Measurements from ENCODE around the gene CHIA.
"Not testable (repeated sequence)": the region's sequence is repeated elsewhere in the genome, so short reads cannot be mapped to it uniquely, and the experiment has no call there.

GRCh38 chr1:111335214-111335877 is 44.7 kb downstream of the CHIA start:
- TF ChIP-seq, protein P1, sequence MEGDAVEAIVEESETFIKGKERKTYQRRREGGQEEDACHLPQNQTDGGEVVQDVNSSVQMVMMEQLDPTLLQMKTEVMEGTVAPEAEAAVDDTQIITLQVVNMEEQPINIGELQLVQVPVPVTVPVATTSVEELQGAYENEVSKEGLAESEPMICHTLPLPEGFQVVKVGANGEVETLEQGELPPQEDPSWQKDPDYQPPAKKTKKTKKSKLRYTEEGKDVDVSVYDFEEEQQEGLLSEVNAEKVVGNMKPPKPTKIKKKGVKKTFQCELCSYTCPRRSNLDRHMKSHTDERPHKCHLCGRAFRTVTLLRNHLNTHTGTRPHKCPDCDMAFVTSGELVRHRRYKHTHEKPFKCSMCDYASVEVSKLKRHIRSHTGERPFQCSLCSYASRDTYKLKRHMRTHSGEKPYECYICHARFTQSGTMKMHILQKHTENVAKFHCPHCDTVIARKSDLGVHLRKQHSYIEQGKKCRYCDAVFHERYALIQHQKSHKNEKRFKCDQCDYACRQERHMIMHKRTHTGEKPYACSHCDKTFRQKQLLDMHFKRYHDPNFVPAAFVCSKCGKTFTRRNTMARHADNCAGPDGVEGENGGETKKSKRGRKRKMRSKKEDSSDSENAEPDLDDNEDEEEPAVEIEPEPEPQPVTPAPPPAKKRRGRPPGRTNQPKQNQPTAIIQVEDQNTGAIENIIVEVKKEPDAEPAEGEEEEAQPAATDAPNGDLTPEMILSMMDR (IDR thresholded peaks at IDR 0.05; ENCODE audit: low read depth, low read length, poor library complexity, severe bottlenecking), result not testable (repeated sequence)
- TF ChIP-seq EZH2phosphoT487 (IDR thresholded peaks at IDR 0.05; ENCODE audit: borderline replicate concordance, low read length), result not testable (repeated sequence)

Data from DOHH2 (cell line).